Fibroblast of mammary gland (primary cell): ENCODE measurements around the gene CFHR3.

Experiments used
- DNase-seq: peaks from one replicate; pipeline ENCODE4 v3.0.0-alpha.2; 2010; ENCODE audit warnings: low read depth
- H3K4me3 ChIP-seq: 2 replicates; pipeline ENCODE4 v1.5.1; 2011; ENCODE audit warnings: low read depth, mild to moderate bottlenecking, low read length, moderate library complexity; ENCODE audit not compliant: control insufficient read depth
- TF ChIP-seq, protein P1 (sequence below): conservative IDR thresholded peaks from 2 replicates; pipeline ENCODE4 v1.5.1; 2011; ENCODE audit warnings: low read depth, low read length, inconsistent platforms; ENCODE audit not compliant: control insufficient read depth, insufficient read depth

The CFHR3 gene

DNA sequence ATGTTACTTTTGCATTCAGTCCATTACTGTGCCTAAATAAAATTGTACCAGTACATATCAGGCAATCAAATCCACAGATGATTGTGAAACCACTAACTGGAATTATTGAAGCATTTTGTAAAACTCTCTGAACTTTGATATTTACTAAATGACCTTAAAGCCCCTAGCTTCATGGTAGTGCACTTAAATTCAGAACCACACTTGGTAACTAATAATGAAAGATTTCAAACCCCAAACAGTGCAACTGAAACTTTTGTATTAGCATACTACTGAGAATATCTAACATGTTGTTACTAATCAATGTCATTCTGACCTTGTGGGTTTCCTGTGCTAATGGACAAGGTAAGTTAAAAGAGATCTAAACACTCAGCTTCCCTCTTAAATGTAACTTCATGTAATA is at the start of gene CFHR3:
TSS of gene CFHR3 (plus strand) at position 238 of the 400 bp plus-strand sequence. CDS start at position 285, 47 bp downstream.
- TF ChIP-seq, protein P1, sequence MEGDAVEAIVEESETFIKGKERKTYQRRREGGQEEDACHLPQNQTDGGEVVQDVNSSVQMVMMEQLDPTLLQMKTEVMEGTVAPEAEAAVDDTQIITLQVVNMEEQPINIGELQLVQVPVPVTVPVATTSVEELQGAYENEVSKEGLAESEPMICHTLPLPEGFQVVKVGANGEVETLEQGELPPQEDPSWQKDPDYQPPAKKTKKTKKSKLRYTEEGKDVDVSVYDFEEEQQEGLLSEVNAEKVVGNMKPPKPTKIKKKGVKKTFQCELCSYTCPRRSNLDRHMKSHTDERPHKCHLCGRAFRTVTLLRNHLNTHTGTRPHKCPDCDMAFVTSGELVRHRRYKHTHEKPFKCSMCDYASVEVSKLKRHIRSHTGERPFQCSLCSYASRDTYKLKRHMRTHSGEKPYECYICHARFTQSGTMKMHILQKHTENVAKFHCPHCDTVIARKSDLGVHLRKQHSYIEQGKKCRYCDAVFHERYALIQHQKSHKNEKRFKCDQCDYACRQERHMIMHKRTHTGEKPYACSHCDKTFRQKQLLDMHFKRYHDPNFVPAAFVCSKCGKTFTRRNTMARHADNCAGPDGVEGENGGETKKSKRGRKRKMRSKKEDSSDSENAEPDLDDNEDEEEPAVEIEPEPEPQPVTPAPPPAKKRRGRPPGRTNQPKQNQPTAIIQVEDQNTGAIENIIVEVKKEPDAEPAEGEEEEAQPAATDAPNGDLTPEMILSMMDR, result no peak

DNA sequence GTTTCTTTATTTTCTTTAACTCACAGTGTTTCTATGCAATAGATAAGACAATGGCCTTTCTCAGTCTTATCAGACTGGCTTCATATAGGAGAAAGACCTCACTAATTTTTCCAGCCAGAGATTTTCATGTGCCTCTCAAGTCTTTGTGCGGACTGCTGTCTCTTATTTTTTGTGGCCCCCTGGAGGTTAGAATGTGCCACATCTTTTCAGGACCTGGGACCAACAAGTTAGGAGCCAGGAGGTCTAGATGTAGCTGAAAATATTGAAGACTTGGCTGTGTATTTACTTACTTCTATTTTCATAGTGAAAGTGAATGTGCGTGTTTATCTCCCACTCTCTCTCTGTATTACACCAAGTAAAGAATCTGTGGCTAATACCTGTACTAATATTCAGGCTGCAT is 42.1 kb upstream of the CFHR3 start:
- TF ChIP-seq, protein P1, result peak; percentile 22
- no peak for DNase-seq
- H3K4me3 ChIP-seq, result no peak overlapping the region

More for the DNA sequence above, at the start of gene CFHR3:
- DNase-seq, result no peak
- H3K4me3 ChIP-seq, result no peak within 1 kb of the TSS

GRCh38 chr1:196733091-196733970 is 41.3 kb upstream of the CFHR3 start:
- no peak overlapping the region for H3K4me3 ChIP-seq
- TF ChIP-seq, protein P1, result no peak
- DNase-seq, result no peak

- TF ChIP-seq, protein P1, result no peak
- H3K4me3 ChIP-seq, result no peak overlapping the region
- DNase-seq, result no peak
Measured at GRCh38 chr1:196734006-196734405, 40.6 kb upstream of the CFHR3 start.

GRCh38 chr1:196734460-196734859 is 40.2 kb upstream of the CFHR3 start:
- TF ChIP-seq, protein P1, result no peak
- H3K4me3 ChIP-seq, result no peak overlapping the region
- DNase-seq, result no peak

DNA sequence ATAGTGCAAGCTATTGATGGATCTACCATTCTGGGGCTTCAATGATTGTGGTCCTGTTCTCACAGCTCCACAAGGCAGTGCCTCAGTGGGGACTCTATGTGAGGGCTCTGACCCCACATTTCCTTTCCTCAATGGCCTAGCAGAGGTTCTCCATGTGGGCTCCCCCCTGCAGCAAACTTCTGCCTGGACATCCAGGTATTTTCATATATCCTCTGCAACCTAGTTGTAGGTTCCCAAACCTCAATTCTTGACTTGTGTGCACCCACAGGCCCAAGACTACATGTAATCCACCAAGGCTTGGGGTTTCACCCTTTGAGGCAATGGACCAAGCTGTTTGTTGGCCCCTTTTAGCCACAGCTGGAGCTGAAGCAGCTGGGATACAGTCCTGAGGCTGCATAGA is 35.9 kb upstream of the CFHR3 start:
- no peak overlapping the region for H3K4me3 ChIP-seq
- DNase-seq, result no peak
- TF ChIP-seq, protein P1, result no peak
